WTC11 (cell line): ENCODE measurements around the gene ZNF43. TPM values are rescaled to one million over a fixed set of nuclear protein-coding genes. Genes with fewer than 3 reads are reported as not detected.

ENCODE experiments used
- ATAC-seq: fragments of 200-7000 bp; cut with Tn5 transposase; 2 replicates; pipeline ENCODE4 v1.10.0; 2021; ENCODE audit warnings: mild to moderate bottlenecking, moderate library complexity
- CTCF ChIA-PET: fragments of 300-600 bp; sonication (Branson Sonifier 250); formaldehyde crosslinking; loops from one replicate; lab custom pipeline; 2021; ENCODE audit warnings: antibody characterized with exemption; lab: Charles Lee
- POLR2A ChIA-PET: fragments of 350-600 bp; sonication (Branson Sonifier 250); formaldehyde crosslinking; loops from one replicate; lab custom pipeline; 2021; ENCODE audit warnings: antibody characterized with exemption; lab: Charles Lee
- DNase-seq: peaks from one replicate; pipeline ENCODE4 v3.0.0; 2021; ENCODE audit warnings: low spot score
- H3K27ac Mint-ChIP-seq: 2 replicates; pipeline ENCODE4 v1.8.0; 2021; ENCODE audit warnings: mixed read lengths
- H3K27me3 Mint-ChIP-seq: 2 replicates; pipeline ENCODE4 v1.8.0; 2021; ENCODE audit warnings: low read depth, mild to moderate bottlenecking, moderate library complexity, mixed read lengths
- H3K36me3 Mint-ChIP-seq: 2 replicates; pipeline ENCODE4 v1.8.0; 2021; ENCODE audit warnings: mixed read lengths
- H3K4me1 Mint-ChIP-seq: 2 replicates; pipeline ENCODE4 v1.8.0; 2022; ENCODE audit warnings: mixed read lengths
- H3K4me3 Mint-ChIP-seq: 2 replicates; pipeline ENCODE4 v1.8.0; 2021; ENCODE audit warnings: mild to moderate bottlenecking, moderate library complexity, mixed read lengths
- H3K9me3 Mint-ChIP-seq: 2 replicates; pipeline ENCODE4 v1.8.0; 2021; ENCODE audit warnings: mixed read lengths
- ATF2 ChIP-seq: sonication (generic); formaldehyde crosslinking; IDR thresholded peaks from 2 replicates; pipeline ENCODE4 v1.8.1; 2022; ENCODE audit warnings: low read depth, missing genetic modification reagents, borderline replicate concordance
- E2F5 ChIP-seq: sonication (generic); formaldehyde crosslinking; IDR thresholded peaks from 2 replicates; pipeline ENCODE4 v1.8.1; 2022; ENCODE audit warnings: mild to moderate bottlenecking, moderate library complexity, missing genetic modification reagents
- ELF4 ChIP-seq: sonication (generic); formaldehyde crosslinking; IDR thresholded peaks from 2 replicates; pipeline ENCODE4 v1.8.1; 2022; ENCODE audit warnings: low read depth, mild to moderate bottlenecking, moderate library complexity, missing genetic modification reagents
- ERG ChIP-seq: fragments of 250-450 bp; sonication (Bioruptor Pico); IDR thresholded peaks from 2 replicates; pipeline ENCODE4 v1.8.0; 2021; ENCODE audit warnings: mild to moderate bottlenecking
- KAT7 ChIP-seq: sonication (generic); formaldehyde crosslinking; IDR thresholded peaks from 2 replicates; pipeline ENCODE4 v1.8.1; 2023; ENCODE audit warnings: missing genetic modification reagents, mild to moderate bottlenecking, borderline replicate concordance
- MYBL2 ChIP-seq: sonication (generic); formaldehyde crosslinking; IDR thresholded peaks from 2 replicates; pipeline ENCODE4 v1.8.1; 2023; ENCODE audit warnings: mild to moderate bottlenecking, moderate library complexity, missing genetic modification reagents
- NFATC4 ChIP-seq: fragments of 250-450 bp; sonication (Bioruptor Pico); IDR thresholded peaks from 2 replicates; pipeline ENCODE4 v1.9.0; 2021; ENCODE audit warnings: mild to moderate bottlenecking
- NR2C2 ChIP-seq: sonication (generic); formaldehyde crosslinking; IDR thresholded peaks from 2 replicates; pipeline ENCODE4 v1.8.0; 2022; ENCODE audit warnings: mild to moderate bottlenecking, missing genetic modification reagents
- SMAD4 ChIP-seq: sonication (generic); formaldehyde crosslinking; IDR thresholded peaks from 2 replicates; pipeline ENCODE4 v1.8.0; 2022; ENCODE audit warnings: mild to moderate bottlenecking, missing genetic modification reagents
- TEAD1 ChIP-seq: sonication (generic); formaldehyde crosslinking; IDR thresholded peaks from 2 replicates; pipeline ENCODE4 v1.8.0; 2022; ENCODE audit warnings: mild to moderate bottlenecking, missing genetic modification reagents
- ZBTB21 ChIP-seq: sonication (generic); formaldehyde crosslinking; IDR thresholded peaks from 2 replicates; pipeline ENCODE4 v1.8.1; 2023; ENCODE audit warnings: mild to moderate bottlenecking, missing genetic modification reagents, borderline replicate concordance
- ZNF121 ChIP-seq: sonication (generic); formaldehyde crosslinking; IDR thresholded peaks from 2 replicates; pipeline ENCODE4 v1.8.0; 2023; ENCODE audit warnings: missing genetic modification reagents
- ZNF219 ChIP-seq: sonication (generic); formaldehyde crosslinking; IDR thresholded peaks from 2 replicates; pipeline ENCODE4 v1.8.0; 2023; ENCODE audit warnings: missing genetic modification reagents, mild to moderate bottlenecking, borderline replicate concordance
- ZNF425 ChIP-seq: fragments of 250-450 bp; sonication (Bioruptor Pico); conservative IDR thresholded peaks from 2 replicates; pipeline ENCODE4 v1.9.0; 2021; ENCODE audit warnings: mild to moderate bottlenecking
- total RNA-seq: library from RNA; stranded (reverse); gene quantifications from 3 replicates; pipeline ENCODE4 v1.2.3, GENCODE V29; 2021
- TF ChIP-seq, protein P1 (sequence below): sonication (generic); formaldehyde crosslinking; IDR thresholded peaks from 2 replicates; pipeline ENCODE4 v1.8.0; 2022; ENCODE audit warnings: missing genetic modification reagents
- TF ChIP-seq, protein P2 (sequence below): fragments of 200-600 bp; IDR thresholded peaks from 2 replicates; pipeline ENCODE4 v1.8.0; 2022; ENCODE audit warnings: antibody characterized with exemption

ZNF43 gene
- total RNA-seq, 1 experiment from 2014 or later = 55.2 TPM

DNA sequence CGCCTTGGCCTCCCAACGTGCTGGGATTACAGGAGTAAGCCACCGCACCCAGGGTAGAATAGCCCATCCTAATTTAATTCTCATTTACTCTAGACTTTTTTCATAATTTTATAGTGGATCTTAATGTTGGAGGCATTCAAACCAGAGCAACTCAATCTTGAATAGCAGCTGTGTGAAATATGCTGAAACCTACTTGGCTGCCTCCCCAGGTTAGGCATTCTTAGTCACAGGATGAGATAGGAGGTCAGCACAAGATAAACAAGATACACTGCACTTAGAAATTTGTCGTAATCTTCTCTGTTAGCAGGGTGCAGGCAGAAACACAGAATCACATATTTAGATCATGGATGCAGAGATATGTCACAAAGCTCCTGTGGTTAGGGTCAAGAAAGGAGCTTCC is 2.7 kb upstream of the ZNF43 start:
- ChIA-PET POLR2A (interaction anchor here (0.6 kb wide), 1 partner anchor 11 kb away, joined by 3 read pairs; no protein-coding TSS in a partner anchor), CTCF (interaction anchor here (2.0 kb wide), 1 partner anchor 13 kb away, joined by 4 read pairs; no protein-coding TSS in a partner anchor)
- DNase-seq (no peak), ATAC-seq (no peak)
- H3K4me3 Mint-ChIP-seq = no peak overlapping the region
- no peaks in the 10 kb centered on the region for H3K9me3 Mint-ChIP-seq
- H3K4me1 Mint-ChIP-seq = peaks cover 10% of the 10 kb centered on the region
- TF ChIP-seq, protein P1, sequence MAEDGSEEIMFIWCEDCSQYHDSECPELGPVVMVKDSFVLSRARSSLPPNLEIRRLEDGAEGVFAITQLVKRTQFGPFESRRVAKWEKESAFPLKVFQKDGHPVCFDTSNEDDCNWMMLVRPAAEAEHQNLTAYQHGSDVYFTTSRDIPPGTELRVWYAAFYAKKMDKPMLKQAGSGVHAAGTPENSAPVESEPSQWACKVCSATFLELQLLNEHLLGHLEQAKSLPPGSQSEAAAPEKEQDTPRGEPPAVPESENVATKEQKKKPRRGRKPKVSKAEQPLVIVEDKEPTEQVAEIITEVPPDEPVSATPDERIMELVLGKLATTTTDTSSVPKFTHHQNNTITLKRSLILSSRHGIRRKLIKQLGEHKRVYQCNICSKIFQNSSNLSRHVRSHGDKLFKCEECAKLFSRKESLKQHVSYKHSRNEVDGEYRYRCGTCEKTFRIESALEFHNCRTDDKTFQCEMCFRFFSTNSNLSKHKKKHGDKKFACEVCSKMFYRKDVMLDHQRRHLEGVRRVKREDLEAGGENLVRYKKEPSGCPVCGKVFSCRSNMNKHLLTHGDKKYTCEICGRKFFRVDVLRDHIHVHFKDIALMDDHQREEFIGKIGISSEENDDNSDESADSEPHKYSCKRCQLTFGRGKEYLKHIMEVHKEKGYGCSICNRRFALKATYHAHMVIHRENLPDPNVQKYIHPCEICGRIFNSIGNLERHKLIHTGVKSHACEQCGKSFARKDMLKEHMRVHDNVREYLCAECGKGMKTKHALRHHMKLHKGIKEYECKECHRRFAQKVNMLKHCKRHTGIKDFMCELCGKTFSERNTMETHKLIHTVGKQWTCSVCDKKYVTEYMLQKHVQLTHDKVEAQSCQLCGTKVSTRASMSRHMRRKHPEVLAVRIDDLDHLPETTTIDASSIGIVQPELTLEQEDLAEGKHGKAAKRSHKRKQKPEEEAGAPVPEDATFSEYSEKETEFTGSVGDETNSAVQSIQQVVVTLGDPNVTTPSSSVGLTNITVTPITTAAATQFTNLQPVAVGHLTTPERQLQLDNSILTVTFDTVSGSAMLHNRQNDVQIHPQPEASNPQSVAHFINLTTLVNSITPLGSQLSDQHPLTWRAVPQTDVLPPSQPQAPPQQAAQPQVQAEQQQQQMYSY (CRISPR knock-in tag) = no peak
- TF ChIP-seq ZBTB21 (CRISPR knock-in tag) (no peak), KAT7 (no peak), NFATC4 (CRISPR knock-in tag) (no peak), MYBL2 (CRISPR knock-in tag) (no peak), NR2C2 (no peak), ERG (CRISPR knock-in tag) (no peak), TEAD1 (CRISPR knock-in tag) (no peak)
- H3K27me3 Mint-ChIP-seq = no peaks in the 10 kb centered on the region; the same call in 1 of the 2 replicates
- H3K36me3 Mint-ChIP-seq = peaks cover 59% of the 10 kb centered on the region
- H3K27ac Mint-ChIP-seq = no peak overlapping the region

- Mint-ChIP-seq H3K4me3 (peak overlapping the region; percentile 99), H3K27ac (peak overlapping the region; percentile 100), H3K9me3 (peaks cover 5% of the 10 kb centered on the region; the same call in 1 of the 2 replicates), H3K27me3 (no peaks in the 10 kb centered on the region; the same call in 1 of the 2 replicates), H3K36me3 (peaks cover 52% of the 10 kb centered on the region), H3K4me1 (peaks cover 13% of the 10 kb centered on the region)
- DNase-seq (no peak), ATAC-seq (no peak)
- ChIA-PET POLR2A (interaction anchor here (0.5 to 3.5 kb wide), 13 partner anchors 8 to 1439 kb away, joined by 3 to 68 read pairs (median 4); partner anchors contain the start of genes ZNF100 and ZNF738), CTCF (interaction anchor here (1.4 to 2.2 kb wide), 2 partner anchors 17 to 68 kb away, joined by 3 to 13 read pairs; partner anchors contain the start of gene ZNF100)
- peak; percentile 9; the same call in 1 of the 2 replicates for TF ChIP-seq ATF2
- no peak for TF ChIP-seq ZNF121 (CRISPR knock-in tag)
- no peak for TF ChIP-seq SMAD4 (CRISPR knock-in tag)
- no peak for TF ChIP-seq E2F5
- TF ChIP-seq ZNF219 (CRISPR knock-in tag) = no peak
- TF ChIP-seq, all 79 proteins: peak for 1
Measured at GRCh38 chr19:21835429-21835809, 563 bp downstream of the ZNF43 start.

- Mint-ChIP-seq H3K27ac (no peak overlapping the region), H3K9me3 (peaks cover 5% of the 10 kb centered on the region; the same call in 1 of the 2 replicates)
- TF ChIP-seq, protein P2, sequence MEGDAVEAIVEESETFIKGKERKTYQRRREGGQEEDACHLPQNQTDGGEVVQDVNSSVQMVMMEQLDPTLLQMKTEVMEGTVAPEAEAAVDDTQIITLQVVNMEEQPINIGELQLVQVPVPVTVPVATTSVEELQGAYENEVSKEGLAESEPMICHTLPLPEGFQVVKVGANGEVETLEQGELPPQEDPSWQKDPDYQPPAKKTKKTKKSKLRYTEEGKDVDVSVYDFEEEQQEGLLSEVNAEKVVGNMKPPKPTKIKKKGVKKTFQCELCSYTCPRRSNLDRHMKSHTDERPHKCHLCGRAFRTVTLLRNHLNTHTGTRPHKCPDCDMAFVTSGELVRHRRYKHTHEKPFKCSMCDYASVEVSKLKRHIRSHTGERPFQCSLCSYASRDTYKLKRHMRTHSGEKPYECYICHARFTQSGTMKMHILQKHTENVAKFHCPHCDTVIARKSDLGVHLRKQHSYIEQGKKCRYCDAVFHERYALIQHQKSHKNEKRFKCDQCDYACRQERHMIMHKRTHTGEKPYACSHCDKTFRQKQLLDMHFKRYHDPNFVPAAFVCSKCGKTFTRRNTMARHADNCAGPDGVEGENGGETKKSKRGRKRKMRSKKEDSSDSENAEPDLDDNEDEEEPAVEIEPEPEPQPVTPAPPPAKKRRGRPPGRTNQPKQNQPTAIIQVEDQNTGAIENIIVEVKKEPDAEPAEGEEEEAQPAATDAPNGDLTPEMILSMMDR = no peak
- no peak for TF ChIP-seq NR2C2
- no peak for TF ChIP-seq ELF4 (CRISPR knock-in tag)
- no peak for TF ChIP-seq MYBL2 (CRISPR knock-in tag)
- TF ChIP-seq ZBTB21 (CRISPR knock-in tag) = no peak
- TF ChIP-seq ZNF425 = no peak
- TF ChIP-seq KAT7 = no peak
- TF ChIP-seq E2F5 = no peak
Measured at GRCh38 chr19:21833733-21834132, 2.2 kb downstream of the ZNF43 start.

More at GRCh38 chr19:21833733-21834132, 2.2 kb downstream of the ZNF43 start:
- no peaks in the 10 kb centered on the region; the same call in 1 of the 2 replicates for H3K27me3 Mint-ChIP-seq
- ChIA-PET CTCF (no interaction called here), POLR2A (interaction anchor here (3.5 kb wide), 1 partner anchor 18 kb away, joined by 68 read pairs; no protein-coding TSS in a partner anchor)
- ATAC-seq (no peak), DNase-seq (no peak)
- peaks cover 13% of the 10 kb centered on the region for H3K4me1 Mint-ChIP-seq
- peak overlapping the region; percentile 64 for H3K4me3 Mint-ChIP-seq
- H3K36me3 Mint-ChIP-seq = peaks cover 45% of the 10 kb centered on the region
